ENCODE data around the gene ARSI.

Gene ARSI

DNA sequence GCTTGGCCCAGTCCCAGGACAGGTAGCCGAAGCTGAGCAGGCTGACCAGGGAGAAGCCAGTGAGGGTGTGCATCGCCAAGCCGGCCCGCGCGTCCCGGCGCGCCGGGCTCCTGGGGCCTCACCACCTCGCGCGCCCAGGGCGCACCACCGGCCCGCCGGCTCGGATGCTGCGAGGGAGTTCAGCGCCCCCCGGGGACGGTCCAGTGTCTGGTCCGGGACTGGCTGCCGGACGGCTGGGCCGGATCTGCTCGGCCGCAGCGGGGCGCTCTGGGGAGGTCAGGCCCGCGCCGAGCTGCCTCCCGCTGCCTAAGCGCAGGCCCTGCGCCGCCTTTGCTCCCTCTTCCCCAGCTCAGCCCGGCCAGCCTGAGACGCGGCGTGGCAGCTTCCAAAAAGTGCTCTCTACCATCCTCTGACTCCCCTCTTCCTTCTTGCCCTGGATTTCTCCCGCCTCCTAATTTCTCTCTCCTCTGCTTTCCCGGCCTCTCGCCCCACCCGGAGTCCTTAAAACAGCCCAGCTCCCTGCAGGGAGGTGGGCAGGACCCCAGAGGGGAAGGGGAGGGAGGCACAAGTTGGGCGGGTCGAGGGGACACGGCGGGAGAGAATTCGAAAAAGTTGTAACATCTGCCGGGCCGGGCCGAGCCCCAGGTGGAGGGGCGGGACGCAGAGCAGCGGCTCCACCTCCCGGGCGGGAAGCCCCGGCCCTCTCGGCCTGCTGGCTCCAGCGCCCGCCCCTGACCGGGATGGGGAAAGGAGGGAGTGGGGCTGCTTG is at the start of gene ARSI:
TSS of gene ARSI (minus strand) at position 605 of the 769 bp plus-strand sequence. CDS start at position 73, 532 bp downstream.
- DNase-seq (ENCODE audit: low read depth in 1 of 2, low spot score in 1 of 2) = no peak
- no peak for TF ChIP-seq JUND (IDR thresholded peaks at IDR 0.05; ENCODE audit: low read depth)
- in situ Hi-C loops (cut with HindIII; ENCODE audit: low pct_unique_long_range_greater_than_20kb, low sequenced_read_pairs) = no loop called here

DNA sequence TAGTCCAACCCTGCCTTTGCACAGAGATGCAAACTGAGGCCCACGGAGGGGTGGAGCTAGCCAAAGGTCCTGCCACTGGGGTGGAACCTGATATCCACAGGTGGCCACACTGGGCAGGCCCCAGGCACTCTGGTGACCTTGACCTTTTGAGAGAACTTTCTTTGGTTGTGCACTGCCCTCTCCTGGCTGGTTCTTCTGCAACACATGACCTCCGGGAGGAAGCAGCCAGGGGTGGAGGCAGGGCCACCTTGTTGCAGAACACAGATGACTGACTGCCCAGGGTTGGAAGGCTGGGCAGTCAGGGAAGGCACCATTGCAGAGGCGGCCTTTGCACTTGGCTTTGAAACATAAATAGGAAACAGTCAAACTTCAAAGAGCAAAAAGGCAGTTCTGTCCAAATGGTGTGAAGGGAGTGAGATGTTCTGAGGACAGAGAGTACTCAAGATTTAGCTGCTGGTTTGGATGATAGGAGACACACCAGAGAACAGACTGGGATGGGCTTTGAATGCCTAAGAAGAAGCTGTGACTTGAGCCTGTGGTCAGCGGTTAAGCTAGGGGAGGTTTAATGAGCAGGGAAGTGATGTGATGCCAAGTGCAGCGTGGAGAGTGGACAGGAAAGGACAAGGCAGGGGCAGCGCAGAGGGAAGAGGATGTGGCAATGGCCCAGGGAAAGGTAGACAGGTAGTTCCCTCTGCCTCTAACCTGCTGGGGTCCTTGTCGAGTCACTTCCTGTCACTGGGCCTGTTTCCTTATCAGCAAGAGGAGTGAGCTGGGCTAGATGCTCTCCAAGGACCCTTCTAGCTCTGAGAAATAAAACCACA is 48.0 kb upstream of the ARSI start:
- in situ Hi-C loops (cut with HindIII; ENCODE audit: low pct_unique_long_range_greater_than_20kb, low sequenced_read_pairs) = no loop called here
- no peak for TF ChIP-seq JUND (IDR thresholded peaks at IDR 0.05; ENCODE audit: low read depth)
- peak; percentile 68 to 87 for DNase-seq (ENCODE audit: low read depth in 1 of 2, low spot score in 1 of 2)

DNA sequence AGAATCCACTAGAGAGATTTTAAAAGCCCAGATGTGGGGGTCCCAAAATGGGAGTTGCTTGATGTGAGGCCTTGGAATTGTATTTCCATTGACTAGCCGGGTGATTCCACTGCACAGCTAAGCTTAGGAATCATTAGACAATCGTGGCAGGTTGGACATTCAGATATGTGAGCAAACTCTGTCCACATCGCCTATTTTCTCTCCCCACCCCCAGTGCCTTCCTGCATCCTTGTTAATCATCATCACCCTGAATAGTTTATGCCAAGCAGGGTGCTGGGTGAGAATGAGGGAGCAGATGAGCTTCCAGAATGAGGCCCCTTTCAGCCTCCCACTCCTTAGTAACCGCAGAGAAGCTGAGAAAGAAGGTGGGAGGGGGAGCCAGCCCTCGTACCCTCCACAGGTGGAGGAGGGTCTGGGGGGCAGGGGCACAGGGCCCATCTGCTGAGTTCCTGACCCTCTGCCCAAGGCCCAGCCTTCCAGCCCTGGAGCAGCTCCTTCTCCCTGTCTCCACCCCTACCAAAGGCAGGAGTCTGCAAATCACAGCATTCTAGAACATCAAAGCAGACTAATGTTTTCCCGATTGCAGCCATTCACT is 47.1 kb upstream of the ARSI start:
- no peak for DNase-seq (ENCODE audit: low read depth in 1 of 2, low spot score in 1 of 2)
- in situ Hi-C loops (cut with HindIII; ENCODE audit: low pct_unique_long_range_greater_than_20kb, low sequenced_read_pairs) = no loop called here
- TF ChIP-seq JUND (IDR thresholded peaks at IDR 0.05; ENCODE audit: low read depth) = no peak

DNA sequence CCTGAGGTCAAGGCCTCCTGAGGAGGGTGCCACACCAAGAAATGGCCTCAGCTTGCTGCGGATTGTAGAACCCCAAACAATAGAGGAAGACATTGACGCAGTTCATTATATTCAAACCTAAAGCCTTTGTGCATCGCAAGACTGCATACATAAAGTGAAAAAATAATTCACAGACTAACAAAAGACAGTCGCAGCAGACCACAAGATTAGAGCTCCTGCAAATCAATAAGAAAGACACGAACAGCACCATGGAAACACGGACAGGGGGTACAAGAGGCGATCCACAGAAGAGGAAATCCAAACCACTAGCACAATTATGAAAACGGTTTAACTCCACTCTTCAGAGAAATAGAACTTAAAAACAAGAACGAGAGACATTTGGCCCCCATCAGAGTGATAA is 44.7 kb upstream of the ARSI start:
- in situ Hi-C loops (cut with HindIII; ENCODE audit: low pct_unique_long_range_greater_than_20kb, low sequenced_read_pairs) = no loop called here
- no peak for DNase-seq (ENCODE audit: low read depth in 1 of 2, low spot score in 1 of 2)
- TF ChIP-seq JUND (IDR thresholded peaks at IDR 0.05; ENCODE audit: low read depth) = no peak

DNA sequence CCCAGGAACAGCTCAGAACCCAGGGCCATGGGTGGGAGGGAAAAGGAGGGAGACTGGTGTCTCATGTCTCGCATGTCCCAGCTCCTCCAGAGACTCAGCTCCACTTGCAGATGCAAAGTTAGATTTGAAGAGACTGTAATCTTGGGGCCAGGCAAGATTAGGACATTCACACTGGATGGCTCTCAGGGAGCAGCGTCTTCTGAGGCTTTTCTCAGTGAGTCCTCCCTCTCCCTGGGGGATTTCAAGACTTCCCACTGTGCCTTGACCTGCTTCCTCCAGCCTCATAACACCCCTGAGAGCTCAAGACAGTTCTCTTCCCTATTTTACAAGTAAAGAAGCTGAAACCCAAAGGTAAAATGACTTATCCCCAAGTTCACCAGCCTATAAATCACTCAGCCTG is 44.3 kb upstream of the ARSI start:
- in situ Hi-C loops (cut with HindIII; ENCODE audit: low pct_unique_long_range_greater_than_20kb, low sequenced_read_pairs) = no loop called here
- TF ChIP-seq JUND (IDR thresholded peaks at IDR 0.05; ENCODE audit: low read depth) = no peak
- no peak for DNase-seq (ENCODE audit: low read depth in 1 of 2, low spot score in 1 of 2)

DNA sequence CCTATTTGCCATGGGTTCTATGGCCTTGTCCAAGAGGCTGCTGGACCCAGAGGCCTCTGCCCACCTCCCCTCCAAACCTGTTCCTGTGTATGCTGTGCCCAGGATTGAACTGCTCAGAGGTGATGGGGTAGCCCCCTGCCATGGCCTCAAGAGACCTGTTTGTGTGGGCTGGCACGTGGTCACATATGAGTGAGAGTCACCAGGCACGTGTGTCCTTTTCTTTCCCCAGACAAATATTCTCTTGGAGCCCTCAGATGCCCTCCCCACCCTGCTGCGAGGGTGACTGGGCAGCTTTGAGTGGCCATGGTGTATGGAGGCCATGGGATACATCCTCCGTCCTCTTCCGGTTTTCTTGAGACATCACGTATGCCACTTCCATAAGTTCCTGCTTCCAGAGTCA is 43.9 kb upstream of the ARSI start:
- TF ChIP-seq JUND (IDR thresholded peaks at IDR 0.05; ENCODE audit: low read depth) = no peak
- DNase-seq (ENCODE audit: low read depth in 1 of 2, low spot score in 1 of 2) = no peak
- in situ Hi-C loops (cut with HindIII; ENCODE audit: low pct_unique_long_range_greater_than_20kb, low sequenced_read_pairs) = no loop called here

DNA sequence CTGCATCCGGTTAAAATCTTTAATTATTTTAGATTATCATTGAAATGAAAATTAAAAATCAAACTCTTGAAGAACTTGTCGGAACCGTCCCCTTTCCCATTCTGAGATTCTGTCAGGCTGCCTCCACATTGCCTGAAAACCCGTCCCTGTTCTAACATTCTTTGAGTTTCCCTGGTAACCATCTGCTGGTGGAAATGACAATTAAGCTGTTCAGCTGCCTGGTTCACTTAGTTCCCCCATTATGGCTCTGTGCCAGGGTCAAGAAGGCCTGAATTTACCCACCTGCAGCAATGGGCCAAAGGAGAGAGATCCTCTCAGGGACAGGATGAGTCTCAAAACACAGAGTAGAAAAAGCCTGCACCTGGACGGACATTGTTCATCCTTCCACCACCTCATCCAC is 43.0 kb upstream of the ARSI start:
- in situ Hi-C loops (cut with HindIII; ENCODE audit: low pct_unique_long_range_greater_than_20kb, low sequenced_read_pairs) = no loop called here
- no peak for TF ChIP-seq JUND (IDR thresholded peaks at IDR 0.05; ENCODE audit: low read depth)
- DNase-seq (ENCODE audit: low read depth in 1 of 2, low spot score in 1 of 2) = no peak

DNA sequence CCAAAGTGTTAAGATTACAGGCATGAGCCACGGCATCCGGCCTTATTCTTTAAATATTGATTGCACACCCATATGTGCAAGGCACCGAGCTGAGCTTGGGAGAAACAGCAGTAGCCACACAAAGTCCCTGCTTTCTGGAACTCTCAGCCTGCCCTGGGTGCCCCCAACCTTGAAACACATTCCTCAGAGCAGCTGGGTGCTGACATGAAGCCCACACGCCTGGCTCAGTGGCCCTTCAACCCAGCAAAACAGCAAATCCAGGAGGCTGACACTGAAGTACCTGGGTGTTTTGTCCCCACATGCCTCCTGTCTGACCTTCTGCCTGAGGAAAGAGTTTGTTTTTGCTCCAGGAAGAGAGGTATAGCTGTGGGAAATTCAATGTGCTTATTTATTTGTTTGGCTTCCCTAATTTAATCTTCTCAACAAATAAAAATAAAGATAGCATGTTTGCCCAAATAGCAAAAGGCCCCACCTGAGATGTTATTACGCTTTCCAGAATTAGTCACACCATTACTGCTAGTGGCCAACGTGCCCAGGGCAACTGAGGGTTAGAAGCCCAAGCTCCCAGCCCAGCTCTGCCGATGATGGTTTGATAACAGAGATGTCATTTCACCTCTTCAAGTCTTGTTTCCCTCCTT is 41.4 kb upstream of the ARSI start:
- in situ Hi-C loops (cut with HindIII; ENCODE audit: low pct_unique_long_range_greater_than_20kb, low sequenced_read_pairs) = no loop called here
- peak in 1 of 2 experiments; percentile 28 for DNase-seq (ENCODE audit: low read depth in 1 of 2, low spot score in 1 of 2)
- TF ChIP-seq JUND (IDR thresholded peaks at IDR 0.05; ENCODE audit: low read depth) = no peak

DNA sequence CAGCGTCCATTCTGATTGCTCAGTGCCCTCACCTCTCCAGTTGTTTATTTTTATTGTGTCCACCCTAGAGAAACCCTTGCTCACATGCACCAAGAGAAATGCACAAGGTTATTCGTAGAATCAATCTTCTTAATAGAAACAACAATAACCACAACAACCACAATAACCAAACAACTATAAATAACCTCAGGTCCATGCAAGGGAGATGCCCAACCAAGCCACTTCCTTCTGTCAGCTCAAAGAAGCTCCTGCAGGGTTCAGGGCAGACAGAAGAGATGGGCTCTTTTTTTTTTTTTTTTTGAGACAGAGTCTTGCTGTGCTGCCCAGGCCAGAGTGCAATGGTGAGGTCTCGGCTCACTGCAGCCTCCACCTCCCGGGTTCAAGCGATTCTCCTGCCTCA is 39.9 kb upstream of the ARSI start:
- no peak for TF ChIP-seq JUND (IDR thresholded peaks at IDR 0.05; ENCODE audit: low read depth)
- DNase-seq (ENCODE audit: low read depth in 1 of 2, low spot score in 1 of 2) = no peak
- in situ Hi-C loops (cut with HindIII; ENCODE audit: low pct_unique_long_range_greater_than_20kb, low sequenced_read_pairs) = no loop called here

DNA sequence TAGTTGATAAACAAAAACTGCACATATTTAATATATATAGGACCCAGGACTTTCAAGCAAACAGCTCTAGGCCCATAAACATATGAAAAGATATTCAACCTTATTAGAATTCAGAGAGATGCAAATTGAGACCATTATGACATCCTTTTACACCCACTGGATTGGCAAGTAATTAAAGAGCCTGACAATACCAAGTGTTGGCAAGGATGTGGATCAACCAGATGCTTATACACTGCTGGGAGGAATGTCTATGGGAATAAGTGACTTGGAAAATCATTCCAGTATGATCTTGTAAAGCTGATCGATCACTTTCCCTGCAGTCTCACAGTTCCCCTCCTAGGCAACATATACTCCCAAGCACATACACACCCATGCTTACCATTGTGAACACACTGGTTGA is 39.3 kb upstream of the ARSI start:
- no peak for TF ChIP-seq JUND (IDR thresholded peaks at IDR 0.05; ENCODE audit: low read depth)
- no peak for DNase-seq (ENCODE audit: low read depth in 1 of 2, low spot score in 1 of 2)
- in situ Hi-C loops (cut with HindIII; ENCODE audit: low pct_unique_long_range_greater_than_20kb, low sequenced_read_pairs) = no loop called here

DNA sequence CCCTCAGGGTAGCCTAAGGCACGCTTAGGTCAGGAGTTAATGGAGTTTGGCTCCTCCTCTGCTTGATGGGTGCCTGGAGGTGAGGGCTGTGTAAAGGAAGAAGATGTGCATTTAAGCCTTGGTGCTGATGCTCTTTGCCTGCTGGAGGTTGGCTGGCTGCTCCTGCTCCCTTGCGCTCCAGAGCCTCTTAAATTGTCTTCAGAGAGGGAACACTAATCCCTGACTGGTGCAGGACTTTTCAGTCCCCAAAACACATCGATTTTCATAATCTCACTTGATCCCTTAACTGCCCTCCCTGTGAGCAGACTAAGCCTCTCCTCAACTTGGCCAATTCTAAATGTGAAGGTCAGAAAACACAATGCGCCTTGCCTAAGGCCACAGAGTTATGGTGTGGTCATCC is 38.6 kb upstream of the ARSI start:
- no peak for TF ChIP-seq JUND (IDR thresholded peaks at IDR 0.05; ENCODE audit: low read depth)
- in situ Hi-C loops (cut with HindIII; ENCODE audit: low pct_unique_long_range_greater_than_20kb, low sequenced_read_pairs) = no loop called here
- no peak for DNase-seq (ENCODE audit: low read depth in 1 of 2, low spot score in 1 of 2)

DNA sequence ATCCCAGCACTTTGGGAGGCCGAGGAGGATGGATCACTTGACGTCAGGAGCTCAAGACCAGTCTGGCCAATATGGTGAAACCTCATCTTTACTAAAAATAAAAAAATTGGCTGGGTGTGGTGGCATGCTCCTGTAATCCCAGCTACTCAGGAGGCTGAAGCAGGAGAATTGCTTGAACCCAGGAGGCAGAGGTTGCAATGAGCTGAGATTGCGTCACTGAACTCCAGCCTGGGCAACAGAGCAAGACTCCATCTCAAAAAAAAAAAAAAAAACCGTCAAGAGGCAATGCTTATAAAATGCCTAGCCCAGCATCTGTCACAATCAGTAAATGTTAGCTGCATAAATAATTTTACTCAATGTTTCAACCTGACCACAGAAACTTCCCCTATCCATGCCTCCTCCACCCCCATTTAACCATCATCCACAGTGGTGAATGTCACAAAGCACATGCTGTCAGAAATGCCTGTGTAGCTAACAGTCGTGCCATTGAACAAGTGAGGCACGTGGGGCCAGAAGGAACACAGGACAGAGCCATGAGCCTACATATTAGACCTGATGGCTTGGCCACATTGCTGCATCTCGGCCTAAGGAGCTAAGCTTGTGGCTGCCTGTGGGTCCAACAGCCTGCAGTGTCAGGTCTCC is 38.0 kb upstream of the ARSI start:
- DNase-seq (ENCODE audit: low read depth in 1 of 2, low spot score in 1 of 2) = no peak
- TF ChIP-seq JUND (IDR thresholded peaks at IDR 0.05; ENCODE audit: low read depth) = no peak
- in situ Hi-C loops (cut with HindIII; ENCODE audit: low pct_unique_long_range_greater_than_20kb, low sequenced_read_pairs) = no loop called here
